ENCODE measurements around the gene MAP3K21.

- TF ChIP-seq CTCF (IDR thresholded peaks at IDR 0.05 in 8 of 11, conservative IDR thresholded peaks at IDR 0.05 in 3 of 11) (no peak), POLR2AphosphoS5 (IDR thresholded peaks at IDR 0.05) (no peak), POLR2A (IDR thresholded peaks at IDR 0.05) (no peak)
Observed at GRCh38 chr1:233395863-233396646, 68.5 kb downstream of the MAP3K21 start.

Data from spleen (tissue), 7 donors.